ENCODE measurements around the gene PTTG1IP.

GRCh38 chr21:44903689-44904088 is 30.2 kb upstream of the PTTG1IP start:
- TF ChIP-seq POLR2AphosphoS5 (IDR thresholded peaks at IDR 0.05) (no peak), CTCF (IDR thresholded peaks at IDR 0.05) (no peak), POLR2A (IDR thresholded peaks at IDR 0.05) (no peak)

Data from sigmoid colon (tissue), 4 donors.